K562 (cell line): ENCODE results near the gene GJC2. TPM values are rescaled to one million over a fixed set of nuclear protein-coding genes. Genes with fewer than 3 reads are reported as not detected.

ENCODE experiments used
- FOXA3 ChIP-seq, 2 experiments: fragments of 450-650 bp in 1 of 2; sonication (generic) in 1 of 2; formaldehyde crosslinking; IDR thresholded peaks in 1 of 2; conservative IDR thresholded peaks in 1 of 2; 2 replicates each; pipeline versions ENCODE4 v1.4.0 to v1.8.0; 2020 to 2022; ENCODE audit warnings: mild to moderate bottlenecking in 2 of 2, missing genetic modification reagents in 1 of 2
- FOXK1 ChIP-seq: sonication (generic); formaldehyde crosslinking; IDR thresholded peaks from 2 replicates; pipeline ENCODE4 v1.8.0; 2022; ENCODE audit warnings: missing genetic modification reagents, mild to moderate bottlenecking, borderline replicate concordance
- HLTF ChIP-seq: fragments of 450-650 bp; IDR thresholded peaks from 2 replicates; pipeline ENCODE4 v1.6.1; 2016
- KHSRP ChIP-seq: fragments of 450-650 bp; IDR thresholded peaks from 2 replicates; pipeline ENCODE4 v1.6.1; 2017
- LCOR ChIP-seq: sonication (generic); formaldehyde crosslinking; IDR thresholded peaks from 2 replicates; pipeline ENCODE4 v1.8.0; 2022; ENCODE audit warnings: mild to moderate bottlenecking, missing genetic modification reagents
- MITF ChIP-seq: IDR thresholded peaks from 2 replicates; pipeline ENCODE4 v1.6.1; 2014; ENCODE audit warnings: antibody characterized with exemption
- MYNN ChIP-seq, 2 experiments: sonication (generic); formaldehyde crosslinking in 1 of 2; IDR thresholded peaks; 2 replicates each; pipeline versions ENCODE4 v1.5.0 to v1.6.1; 2016 to 2020; ENCODE audit warnings: antibody characterized with exemption in 1 of 2, missing genetic modification reagents in 1 of 2
- NCOA2 ChIP-seq, 2 experiments: fragments of 450-650 bp; IDR thresholded peaks; 2 replicates each; pipeline ENCODE4 v1.6.1; 2018; ENCODE audit warnings: mild to moderate bottlenecking in 2 of 2, moderate library complexity in 1 of 2; ENCODE audit not compliant: partially characterized antibody in 2 of 2
- NR1H2 ChIP-seq: sonication (generic); formaldehyde crosslinking; IDR thresholded peaks from 2 replicates; pipeline ENCODE4 v1.4.0; 2020; ENCODE audit warnings: mild to moderate bottlenecking, missing genetic modification reagents
- PCBP1 ChIP-seq: fragments of 200-400 bp; formaldehyde crosslinking; IDR thresholded peaks from 2 replicates; pipeline ENCODE4 v1.6.1; 2018; ENCODE audit warnings: mild to moderate bottlenecking, low read depth, low read length; ENCODE audit not compliant: poor library complexity, severe bottlenecking
- PHF8 ChIP-seq: fragments of 200-600 bp; sonication (generic); IDR thresholded peaks from 2 replicates; pipeline ENCODE4 v1.6.1; 2012; ENCODE audit warnings: mixed run types, mild to moderate bottlenecking, inconsistent platforms, low read length, moderate library complexity, borderline replicate concordance
- PREB ChIP-seq: sonication (generic); formaldehyde crosslinking; IDR thresholded peaks from 2 replicates; pipeline ENCODE4 v1.8.1; 2023; ENCODE audit warnings: mild to moderate bottlenecking, missing genetic modification reagents
- RNF219 ChIP-seq: fragments of 250-450 bp; sonication (Bioruptor Pico); IDR thresholded peaks from 2 replicates; pipeline ENCODE4 v1.5.0; 2022; ENCODE audit warnings: mild to moderate bottlenecking
- SP1 ChIP-seq: sonication (generic); formaldehyde crosslinking; IDR thresholded peaks from 2 replicates; pipeline ENCODE4 v1.8.1; 2022; ENCODE audit warnings: mild to moderate bottlenecking, missing genetic modification reagents
- SRSF9 ChIP-seq: fragments of 200-400 bp; formaldehyde crosslinking; IDR thresholded peaks from 2 replicates; pipeline ENCODE4 v1.6.1; 2017; ENCODE audit warnings: low read depth, low read length, borderline replicate concordance
- THRB ChIP-seq: fragments of 450-650 bp; formaldehyde crosslinking; conservative IDR thresholded peaks from 2 replicates; pipeline ENCODE4 v1.4.0; 2022; ENCODE audit warnings: mild to moderate bottlenecking, missing genetic modification characterization
- ZFPM2 ChIP-seq: fragments of 250-450 bp; sonication (Bioruptor Pico); IDR thresholded peaks from 2 replicates; pipeline ENCODE4 v1.5.1; 2022; ENCODE audit warnings: mild to moderate bottlenecking
- ZKSCAN1 ChIP-seq: fragments of 150-350 bp; IDR thresholded peaks from 2 replicates; pipeline ENCODE4 v1.6.1; 2016; ENCODE audit warnings: low read depth, low read length
- ZNF146 ChIP-seq: IDR thresholded peaks from one replicate; pipeline ENCODE4 v1.6.1; 2018; ENCODE audit warnings: missing compliant biosample characterization; ENCODE audit not compliant: unreplicated experiment
- ZNF282 ChIP-seq: sonication (generic); formaldehyde crosslinking; IDR thresholded peaks from 2 replicates; pipeline ENCODE4 v1.8.1; 2023; ENCODE audit warnings: missing genetic modification reagents
- ZSCAN29 ChIP-seq: fragments of 450-650 bp; IDR thresholded peaks from 2 replicates; pipeline ENCODE4 v1.6.1; 2017
- polyA plus RNA-seq, 8 experiments: library from polyadenylated mRNA; depleted of rRNA in 4 of 8; stranded (reverse) in 5 of 8; unstranded in 3 of 8; fragments of >200 nt; fragmentation: Nextera tagmentation in 2 of 8; fragmentation: Illumina TruSeq in 1 of 8; extraction: Ambion mirVana in 2 of 8; extraction: Trizol in 1 of 8; gene quantifications; 2 replicates each; pipeline versions ENCODE4 v1.2.1 to v1.2.3, GENCODE V29; 2011 to 2014; ENCODE audit warnings: inconsistent platforms in 1 of 8, missing spikeins in 1 of 8
- total RNA-seq, 7 experiments: library from RNA; depleted of rRNA in 6 of 7; stranded (reverse); fragments of >200 nt in 6 of 7; fragmentation: Illumina TruSeq in 2 of 7; extraction: Trizol in 2 of 7; gene quantifications; 2 replicates each; pipeline versions ENCODE4 v1.2.1 to v1.2.3, GENCODE V29; 2011 to 2021; ENCODE audit warnings: low replicate concordance in 1 of 7

The GJC2 gene
- total and polyA plus RNA-seq, 9 of the 15 experiments (the other 6 are each of a cell fraction or from before 2014, with no cell fraction given) = 0.03 to 0.62 (median 0.11) TPM; not detected in 2

- TF ChIP-seq THRB (CRISPR knock-in tag) = 0 out of 2 replicates have a peak, but pooled peaks have one; percentile 19
- TF ChIP-seq MYNN (IDR thresholded peaks at IDR 0.05) = no peak
- no peak for TF ChIP-seq MYNN (CRISPR knock-in tag; IDR thresholded peaks at IDR 0.05)
- TF ChIP-seq FOXA3 (CRISPR knock-in tag; conservative IDR thresholded peaks at IDR 0.05 in 1 of 2, IDR thresholded peaks at IDR 0.05 in 1 of 2) = peak in 1 of 2 experiments; percentile 64; a peak in 1 of 4 replicates
- TF ChIP-seq FOXK1 (CRISPR knock-in tag) = no peak
- peak; percentile 93 for TF ChIP-seq ZNF282 (CRISPR knock-in tag)
- no peak for TF ChIP-seq NCOA2 (IDR thresholded peaks at IDR 0.05; ENCODE audit: partially characterized antibody in 2 of 2)
- peak; percentile 86 for TF ChIP-seq KHSRP
- no peak for TF ChIP-seq SRSF9
- TF ChIP-seq LCOR = no peak
- TF ChIP-seq PCBP1 = peak; percentile 91
- 0 out of 2 replicates have a peak, but pooled peaks have one; percentile 68 for TF ChIP-seq ZFPM2 (CRISPR knock-in tag)
- TF ChIP-seq PREB = peak; percentile 79; the same call in 1 of the 2 replicates
- TF ChIP-seq ZNF146 = no peak
- no peak for TF ChIP-seq RNF219 (CRISPR knock-in tag)
- 0 out of 2 replicates have a peak, but pooled peaks have one; percentile 73 for TF ChIP-seq NR1H2
- peak; percentile 43; the same call in 1 of the 2 replicates for TF ChIP-seq ZSCAN29
- peak; percentile 66 for TF ChIP-seq ZKSCAN1
- TF ChIP-seq HLTF = no peak
- TF ChIP-seq MITF = peak; percentile 42
- peak; percentile 99 for TF ChIP-seq PHF8
- peak; percentile 99 for TF ChIP-seq SP1 (CRISPR knock-in tag)
Measured at GRCh38 chr1:228165372-228166169, 15.8 kb downstream of the GJC2 start, which contains the start of gene IBA57 (continued).
